Esophagus squamous epithelium (tissue), 4 donors: ENCODE measurements around the gene METTL18.

ENCODE experiments used
- POLR2A ChIP-seq, 4 donors: fragments of 450-650 bp; IDR thresholded peaks; one replicate each; pipeline ENCODE4 v1.6.1; 2017; ENCODE audit warnings: antibody characterized with exemption in 4 of 4, mild to moderate bottlenecking in 4 of 4, moderate library complexity in 3 of 4
- TF ChIP-seq, protein P1 (sequence below), 6 experiments: fragments of 450-650 bp in 4 of 6; fragments of 200-600 bp in 2 of 6; sonication (generic) in 2 of 6; IDR thresholded peaks; one replicate each; pipeline ENCODE4 v1.5.1; 2016 to 2019; ENCODE audit warnings: antibody characterized with exemption in 6 of 6, mild to moderate bottlenecking in 4 of 6, moderate library complexity in 4 of 6

DNA sequence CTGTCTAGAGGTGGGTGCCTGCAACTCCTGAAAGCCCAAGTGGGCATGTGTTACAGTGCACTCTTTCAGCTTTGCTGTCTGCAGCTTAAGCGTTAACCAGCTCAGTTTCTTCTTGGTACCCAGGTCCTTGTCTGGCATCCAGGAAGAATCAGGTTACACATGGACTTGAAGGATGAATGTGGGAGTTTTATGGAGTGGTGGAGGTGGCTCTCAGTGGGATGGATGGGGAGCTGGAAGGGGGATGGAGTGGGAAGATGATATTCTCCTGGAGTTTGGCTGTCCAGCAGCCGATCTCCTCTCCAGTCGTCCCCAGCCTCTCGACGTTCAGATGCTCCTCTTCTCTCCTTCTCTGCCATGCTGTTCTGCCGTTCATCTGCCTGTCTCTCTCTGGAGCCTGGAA, 9.4 kb downstream of the METTL18 start:
- TF ChIP-seq, protein P1, sequence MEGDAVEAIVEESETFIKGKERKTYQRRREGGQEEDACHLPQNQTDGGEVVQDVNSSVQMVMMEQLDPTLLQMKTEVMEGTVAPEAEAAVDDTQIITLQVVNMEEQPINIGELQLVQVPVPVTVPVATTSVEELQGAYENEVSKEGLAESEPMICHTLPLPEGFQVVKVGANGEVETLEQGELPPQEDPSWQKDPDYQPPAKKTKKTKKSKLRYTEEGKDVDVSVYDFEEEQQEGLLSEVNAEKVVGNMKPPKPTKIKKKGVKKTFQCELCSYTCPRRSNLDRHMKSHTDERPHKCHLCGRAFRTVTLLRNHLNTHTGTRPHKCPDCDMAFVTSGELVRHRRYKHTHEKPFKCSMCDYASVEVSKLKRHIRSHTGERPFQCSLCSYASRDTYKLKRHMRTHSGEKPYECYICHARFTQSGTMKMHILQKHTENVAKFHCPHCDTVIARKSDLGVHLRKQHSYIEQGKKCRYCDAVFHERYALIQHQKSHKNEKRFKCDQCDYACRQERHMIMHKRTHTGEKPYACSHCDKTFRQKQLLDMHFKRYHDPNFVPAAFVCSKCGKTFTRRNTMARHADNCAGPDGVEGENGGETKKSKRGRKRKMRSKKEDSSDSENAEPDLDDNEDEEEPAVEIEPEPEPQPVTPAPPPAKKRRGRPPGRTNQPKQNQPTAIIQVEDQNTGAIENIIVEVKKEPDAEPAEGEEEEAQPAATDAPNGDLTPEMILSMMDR (IDR thresholded peaks at IDR 0.05) = no peak
- no peak for TF ChIP-seq POLR2A (IDR thresholded peaks at IDR 0.05)
